Activated CD4-positive, alpha-beta T cell treated with anti-CD3 and anti-CD28 coated beads, Interleukin-10, Interleukin-2, amounts not matched to agents 100 ng/mL and 50 ng/mL, durations not matched to agents 16 hours and 8 hours (primary cell): ENCODE results near the gene COL5A2.

Experiments used
- DNase-seq: peaks from one replicate; pipeline ENCODE4 v3.0.0-alpha.2; 2020

COL5A2 gene

DNA sequence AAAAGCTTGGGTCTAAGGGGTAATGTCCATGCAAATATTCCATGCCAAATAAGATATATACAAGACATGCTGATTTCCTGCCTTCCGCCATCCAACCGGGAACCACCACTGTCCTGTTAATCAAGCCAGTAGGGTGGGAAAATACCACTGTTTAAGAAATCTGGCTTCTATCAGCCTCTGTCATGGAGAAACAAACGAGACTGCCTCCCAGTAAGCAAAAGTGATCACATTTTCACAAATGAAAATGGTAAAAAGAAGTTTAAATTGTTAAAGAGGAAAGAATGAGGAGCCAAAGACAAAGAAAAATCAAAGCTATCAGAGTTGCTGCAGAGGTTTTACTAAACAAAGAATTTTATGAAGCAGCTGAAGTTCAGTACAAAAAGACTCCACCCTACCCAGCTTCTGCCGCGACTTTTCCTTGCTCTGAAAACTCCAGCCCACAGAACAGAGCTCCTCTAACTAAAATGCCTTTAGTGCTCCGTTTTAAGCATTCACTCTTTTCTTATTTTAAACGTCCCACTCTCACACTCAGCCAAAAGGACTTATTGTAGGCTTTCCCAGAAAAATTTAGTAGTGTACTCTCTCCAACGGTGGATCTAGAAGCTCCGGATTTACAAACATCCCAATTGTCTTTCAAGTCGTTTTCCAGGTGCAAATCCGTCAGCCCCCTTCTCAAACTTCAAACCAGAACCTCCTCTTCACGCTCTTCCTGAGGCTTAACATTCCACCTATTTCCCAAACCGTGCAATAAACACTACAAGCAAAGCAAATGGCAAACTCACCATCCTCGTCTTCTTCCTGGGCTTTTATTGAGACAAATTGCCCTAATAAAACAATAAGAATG, 613 bp downstream of the COL5A2 start:
- no peak for DNase-seq

DNA sequence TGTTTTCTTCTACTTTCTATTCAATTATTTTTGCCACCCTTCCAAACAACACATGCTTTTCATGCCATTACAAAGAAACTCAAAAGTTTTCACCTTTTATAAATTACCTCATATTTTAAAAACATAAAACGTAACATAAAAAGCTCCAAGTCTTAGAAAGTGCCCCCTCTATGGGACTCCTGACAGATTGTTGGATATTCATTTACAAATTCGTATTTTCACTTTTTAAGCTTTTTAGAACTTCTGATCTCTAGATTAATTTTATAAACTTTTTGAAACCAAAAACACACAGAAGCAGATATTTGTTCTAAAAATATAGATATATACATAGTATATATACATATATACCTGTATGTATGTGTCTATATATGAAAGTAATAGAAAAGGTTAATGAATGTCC, 1.5 kb downstream of the COL5A2 start:
- DNase-seq, result no peak

DNA sequence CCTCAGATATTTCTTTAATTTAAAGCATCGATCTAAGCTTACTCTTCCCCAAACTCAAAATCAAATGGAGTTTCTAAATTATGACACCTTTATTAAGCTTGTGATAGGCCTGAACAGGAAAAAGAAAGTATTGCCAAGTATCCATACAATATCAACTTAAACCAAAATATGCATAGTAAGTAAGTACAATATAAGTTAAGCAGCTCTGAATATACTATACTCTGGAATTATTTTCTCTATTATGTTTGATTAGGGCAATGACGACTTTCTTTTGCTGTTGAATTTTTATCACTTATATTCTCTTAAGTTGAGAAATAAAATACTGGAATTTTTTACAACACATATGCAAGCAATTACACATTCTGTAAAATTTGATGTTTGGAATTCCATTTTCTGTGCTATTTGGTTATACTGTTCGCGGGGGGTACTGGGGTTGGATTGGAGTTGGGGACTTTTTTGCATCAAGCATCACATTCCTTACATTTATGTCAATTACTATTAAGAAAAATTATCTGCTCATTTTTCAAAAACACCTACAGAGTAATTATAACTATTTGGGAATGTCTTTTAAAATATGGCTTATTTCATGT, 2.2 kb downstream of the COL5A2 start:
- no peak for DNase-seq

DNA sequence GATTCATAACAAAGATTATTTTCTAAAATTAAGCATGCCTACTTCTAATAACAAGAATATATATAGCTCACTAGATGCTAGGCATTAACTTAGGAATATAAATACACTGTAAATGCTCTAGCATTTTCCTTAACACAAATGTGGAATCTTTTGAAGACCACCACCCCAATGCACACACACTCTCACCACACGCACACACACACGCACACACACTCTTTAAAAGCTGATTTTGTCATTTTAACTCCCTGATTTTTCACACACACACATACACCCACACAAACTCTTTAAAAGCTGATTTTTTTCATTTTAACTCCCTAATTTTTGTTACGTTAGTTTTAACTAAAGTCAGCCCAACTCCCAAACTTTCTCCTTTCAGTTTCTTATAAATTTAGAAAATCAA, 3.0 kb downstream of the COL5A2 start:
- no peak for DNase-seq

DNA sequence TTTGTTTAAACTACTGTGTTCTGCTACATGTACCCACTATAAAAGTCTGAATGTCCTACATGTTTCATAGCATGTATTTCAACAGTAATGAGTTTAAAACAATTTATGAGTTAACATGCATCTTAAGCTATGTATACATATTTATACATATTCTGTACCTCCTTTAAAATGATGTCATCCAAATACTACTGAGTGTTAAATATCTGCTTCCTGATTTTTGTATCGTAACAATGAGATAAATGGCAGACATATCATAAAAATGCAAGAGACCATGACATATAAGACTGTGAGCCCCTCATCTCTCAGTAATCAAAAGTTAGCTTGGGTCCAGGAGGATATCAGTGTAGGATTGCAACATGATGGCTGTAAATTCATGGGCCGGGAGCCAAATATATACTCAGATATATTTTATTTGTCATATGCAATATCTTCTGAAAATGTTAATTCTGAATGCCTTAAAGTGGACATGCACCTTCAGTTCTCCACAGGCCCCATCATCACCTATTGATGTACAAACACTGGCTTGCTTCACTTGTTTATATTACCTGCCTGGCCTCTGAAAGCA, 3.6 kb downstream of the COL5A2 start:
- no peak for DNase-seq

DNA sequence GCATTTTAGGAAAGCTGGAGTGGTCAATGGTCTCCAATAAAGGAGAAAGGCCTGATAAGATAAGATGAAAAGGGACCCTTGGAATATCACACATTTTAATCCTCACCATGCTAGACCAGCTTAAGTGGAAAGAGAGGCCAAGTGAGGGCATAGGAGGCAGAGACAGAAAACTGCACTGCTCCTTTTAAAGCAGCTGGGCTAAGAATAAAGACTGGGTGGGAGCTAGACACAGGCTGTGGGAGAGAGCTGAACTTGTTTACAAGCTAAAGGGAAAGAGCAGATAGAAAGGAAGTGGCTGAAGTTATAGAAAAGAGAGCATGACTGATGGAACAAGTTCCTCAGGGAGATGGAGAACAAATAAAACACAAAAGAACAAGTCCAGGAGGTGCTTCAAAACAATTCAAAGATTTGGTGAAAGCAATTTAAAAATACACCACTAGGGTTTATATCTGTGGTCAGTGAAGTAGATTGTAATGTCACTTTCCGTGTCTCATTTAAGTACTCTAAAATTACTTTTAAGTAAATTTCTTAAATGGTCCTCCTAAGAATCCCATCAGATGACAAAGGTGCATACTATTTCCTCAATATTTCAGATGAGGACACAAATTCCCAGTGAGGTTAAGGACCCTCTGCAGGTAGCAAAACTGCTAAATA, 7.5 kb downstream of the COL5A2 start:
- DNase-seq, result no peak

DNA sequence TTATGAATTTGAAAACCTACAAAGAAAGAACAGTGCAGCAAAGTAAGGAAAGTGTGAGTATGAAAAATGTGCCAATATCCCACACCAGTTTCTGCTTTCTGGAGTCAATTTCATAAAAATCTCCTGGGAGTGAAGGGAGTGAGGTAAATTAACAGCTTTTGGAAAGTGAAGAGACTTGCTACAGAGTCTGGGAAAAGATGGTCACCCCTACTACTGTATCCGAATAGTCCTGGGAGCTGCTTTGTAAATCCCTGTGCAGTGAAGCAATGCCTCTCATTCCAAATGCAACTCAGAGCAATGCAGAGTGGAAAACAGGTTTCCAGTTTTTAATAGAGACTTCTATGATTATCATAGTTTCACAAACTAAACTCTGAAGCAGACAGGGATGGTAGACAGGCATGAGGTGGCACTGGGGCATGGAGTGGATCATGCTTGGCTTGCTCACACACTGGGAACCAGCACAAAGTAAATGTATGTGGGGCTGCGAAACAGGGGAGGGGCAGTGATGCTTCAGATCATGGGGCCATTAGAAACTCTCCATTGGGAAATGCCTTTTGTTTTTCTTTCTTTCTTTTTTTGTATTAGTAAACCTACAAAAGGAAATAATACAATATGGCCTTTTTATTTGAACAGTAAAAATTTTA, 10.6 kb downstream of the COL5A2 start:
- no peak for DNase-seq

DNA sequence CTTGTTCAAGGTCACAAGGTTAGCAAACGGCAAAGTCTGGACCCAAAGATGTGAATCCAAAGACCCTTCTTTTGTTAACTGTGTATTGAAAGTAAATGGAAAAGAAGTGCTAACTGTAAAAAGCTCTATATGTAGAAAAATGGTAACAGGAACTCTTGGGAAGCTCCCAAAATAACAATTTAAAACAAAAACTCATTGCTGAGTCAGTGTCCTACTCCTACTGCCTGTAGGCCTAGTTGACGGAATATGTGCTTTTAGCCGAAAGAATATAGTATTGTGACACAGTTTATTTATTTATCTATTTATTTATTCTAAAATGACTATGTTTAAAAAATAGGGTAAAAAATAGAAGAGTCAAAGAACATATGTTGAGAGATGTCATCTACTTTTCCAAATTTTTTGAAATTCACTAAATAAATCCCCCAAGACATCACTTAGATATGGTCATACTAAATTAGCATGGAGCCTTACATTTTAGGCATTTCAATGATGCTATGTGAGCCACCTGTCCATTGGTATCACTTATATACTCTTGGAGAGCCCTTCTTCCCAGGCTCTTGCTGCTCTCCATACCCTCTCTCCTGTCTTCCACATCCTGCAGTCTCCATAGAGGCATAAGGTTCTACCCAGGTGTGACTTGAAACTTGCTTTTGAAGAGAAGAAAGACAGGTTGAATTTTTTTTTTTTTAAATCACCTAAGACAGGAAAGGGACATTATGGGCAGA, 13.7 kb downstream of the COL5A2 start:
- DNase-seq, result no peak

DNA sequence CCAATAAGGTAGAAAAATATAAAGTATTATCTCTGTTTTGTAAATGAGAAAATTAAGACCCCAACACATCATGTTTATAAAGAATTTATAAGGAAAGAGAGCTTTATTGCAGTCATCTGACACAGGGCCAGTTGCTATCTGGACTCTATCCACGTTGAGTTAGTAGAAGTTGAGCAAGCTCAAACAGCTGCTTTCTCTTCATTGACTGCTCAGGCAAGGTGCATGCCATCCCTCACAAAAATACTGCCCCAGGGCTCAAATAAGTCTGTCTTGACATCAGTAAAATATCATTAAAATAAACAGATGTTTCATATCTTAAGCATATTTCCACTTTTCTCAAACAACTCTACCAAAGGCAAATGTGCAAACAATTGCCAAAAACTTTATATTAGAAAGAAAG, 14.8 kb downstream of the COL5A2 start:
- DNase-seq, result no peak

DNA sequence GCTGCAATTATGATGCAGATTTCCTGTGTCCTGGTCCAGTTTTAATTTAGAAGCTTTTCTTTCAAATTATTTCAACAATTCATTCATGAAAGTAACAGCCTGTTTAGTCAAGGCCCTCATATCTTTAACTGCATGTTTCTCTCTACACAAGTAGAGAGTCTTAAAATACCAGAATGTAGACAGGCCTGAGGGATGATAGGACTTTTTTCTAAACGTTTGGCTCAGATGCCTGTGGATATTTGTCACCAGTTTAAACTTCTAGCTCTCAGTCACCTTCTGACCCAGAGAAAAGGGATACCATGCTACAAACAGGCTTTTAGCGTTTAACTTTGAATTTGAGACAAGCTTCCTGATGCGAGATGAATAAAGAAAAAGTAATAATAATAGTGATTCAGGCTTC, 15.7 kb downstream of the COL5A2 start:
- DNase-seq, result no peak

DNA sequence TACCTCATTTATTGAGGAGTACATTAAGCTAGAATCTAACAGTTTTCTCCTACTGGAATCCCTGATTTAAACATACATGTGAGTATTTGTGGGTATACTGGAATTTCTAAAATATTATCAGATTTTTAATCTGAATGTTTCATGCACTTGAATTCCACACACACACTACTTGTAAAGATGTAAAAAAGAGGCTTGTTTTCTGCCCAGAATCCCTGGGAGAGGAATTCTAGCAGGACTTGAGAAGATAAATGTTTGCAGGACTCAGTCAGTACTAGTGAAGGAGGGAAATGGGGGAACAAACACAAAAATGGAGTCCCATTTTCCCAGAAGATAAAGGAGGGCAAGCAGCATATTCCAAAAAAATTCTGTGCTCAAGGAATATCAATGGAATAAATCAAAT, 17.0 kb downstream of the COL5A2 start:
- DNase-seq, result no peak

DNA sequence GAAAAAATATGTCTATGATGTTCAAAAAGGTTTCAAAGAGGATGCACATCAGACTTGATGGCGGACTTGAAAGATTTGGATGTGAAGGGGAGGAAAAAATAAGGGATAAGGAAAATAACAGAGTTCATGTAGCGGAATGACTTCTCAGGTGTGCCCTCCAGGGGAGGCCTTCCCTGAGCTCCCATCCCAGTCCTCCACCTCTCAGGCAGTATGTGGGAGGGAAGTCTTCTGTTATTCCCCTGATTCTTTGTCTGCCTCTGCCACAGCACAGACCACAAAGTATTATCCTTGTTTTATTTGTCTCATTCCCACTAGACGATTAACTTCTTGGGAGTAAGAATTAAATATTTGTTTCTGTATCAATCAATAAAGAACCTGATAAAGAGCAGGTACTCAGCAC, 17.7 kb downstream of the COL5A2 start:
- no peak for DNase-seq

DNA sequence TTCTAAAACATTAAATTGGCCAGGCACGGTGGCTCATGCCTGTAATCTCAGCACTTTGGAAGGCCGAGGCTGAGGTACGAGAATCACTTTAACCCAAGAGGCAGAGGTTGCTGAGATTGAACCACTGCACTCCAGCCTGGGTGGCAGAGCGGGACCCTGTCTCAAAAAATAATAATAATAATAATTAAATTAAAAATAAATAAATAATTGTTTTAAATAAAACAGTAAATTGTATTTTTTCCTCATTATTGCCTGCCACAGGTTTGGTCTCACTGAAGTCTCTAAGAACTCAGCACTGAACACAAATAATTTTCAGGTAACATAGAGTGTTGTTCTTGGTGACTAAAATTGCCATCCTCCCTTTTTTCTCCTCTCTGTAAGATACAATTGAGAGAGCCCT, 19.8 kb downstream of the COL5A2 start:
- no peak for DNase-seq

DNA sequence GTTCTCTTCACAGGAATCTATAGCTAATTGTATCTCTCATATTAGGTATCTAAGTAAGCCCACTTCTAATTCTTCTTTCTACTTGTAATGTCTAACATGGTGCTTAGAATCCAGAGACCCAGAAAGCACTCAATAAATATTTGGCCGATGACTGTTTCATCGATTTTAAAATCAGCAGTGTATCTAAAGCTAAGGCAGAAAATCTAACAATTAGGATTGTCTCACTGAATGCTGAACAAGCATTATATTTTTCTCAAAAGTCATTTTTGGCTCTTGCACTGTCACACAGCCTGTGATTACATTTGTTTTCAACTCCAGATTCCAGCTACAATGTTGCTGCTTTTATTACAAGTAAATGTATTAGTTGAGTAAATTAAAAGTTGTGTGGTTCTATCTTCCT, 20.3 kb downstream of the COL5A2 start:
- DNase-seq, result no peak

DNA sequence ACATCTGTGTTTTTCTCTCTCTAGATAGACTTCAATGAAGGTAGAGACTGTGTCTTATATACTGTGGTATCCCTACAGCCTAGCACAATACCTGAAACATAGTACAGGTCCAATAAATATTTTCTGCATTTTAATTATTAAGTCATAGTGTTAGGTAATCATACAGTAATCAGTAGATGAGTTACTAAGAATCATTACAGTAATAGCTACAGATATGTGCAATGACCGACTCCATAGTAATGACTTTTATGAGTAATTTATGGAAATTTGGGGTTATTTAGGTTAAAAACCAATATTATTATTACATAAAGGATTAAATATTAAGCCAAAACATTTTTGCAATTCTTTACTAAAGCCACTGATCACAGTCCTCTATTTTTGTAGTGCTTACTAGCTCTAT, 21.6 kb downstream of the COL5A2 start:
- no peak for DNase-seq

DNA sequence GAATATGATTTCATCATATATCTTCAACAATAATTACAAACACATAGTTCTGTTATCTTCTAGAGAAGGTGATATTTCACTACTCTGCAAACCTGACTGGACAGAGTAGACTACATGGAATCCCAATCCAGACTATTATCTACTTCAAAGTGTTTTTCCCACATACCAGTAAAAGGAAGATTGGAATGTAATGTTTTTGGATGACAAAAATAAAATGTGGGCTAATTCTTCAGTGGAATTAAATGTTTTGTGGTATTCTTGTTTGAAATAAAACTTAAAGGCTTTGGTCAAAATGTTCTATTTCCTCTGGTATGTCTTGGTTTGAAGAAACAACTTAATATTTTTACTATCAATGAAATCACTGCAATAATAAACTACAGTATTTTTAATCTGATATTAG, 22.1 kb downstream of the COL5A2 start:
- no peak for DNase-seq

DNA sequence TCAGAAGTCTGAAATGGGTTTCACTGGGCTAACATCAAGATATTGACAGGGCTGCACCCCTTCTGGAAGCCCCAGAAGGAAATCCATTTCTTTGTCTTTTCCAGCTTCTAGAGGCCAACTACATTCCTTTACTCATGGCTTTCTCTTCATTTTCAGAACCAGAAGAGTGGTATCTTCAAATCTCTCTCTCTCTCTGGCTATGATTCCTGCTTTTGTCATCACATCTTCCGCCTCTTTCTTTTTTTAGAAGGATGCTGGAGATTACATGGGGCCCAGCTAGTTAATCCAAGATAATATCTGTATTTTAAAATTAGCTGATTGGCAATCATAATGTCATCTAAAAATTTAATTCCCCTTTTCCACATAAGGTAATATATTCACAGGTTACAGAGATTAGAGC, 23.8 kb downstream of the COL5A2 start:
- DNase-seq, result no peak

DNA sequence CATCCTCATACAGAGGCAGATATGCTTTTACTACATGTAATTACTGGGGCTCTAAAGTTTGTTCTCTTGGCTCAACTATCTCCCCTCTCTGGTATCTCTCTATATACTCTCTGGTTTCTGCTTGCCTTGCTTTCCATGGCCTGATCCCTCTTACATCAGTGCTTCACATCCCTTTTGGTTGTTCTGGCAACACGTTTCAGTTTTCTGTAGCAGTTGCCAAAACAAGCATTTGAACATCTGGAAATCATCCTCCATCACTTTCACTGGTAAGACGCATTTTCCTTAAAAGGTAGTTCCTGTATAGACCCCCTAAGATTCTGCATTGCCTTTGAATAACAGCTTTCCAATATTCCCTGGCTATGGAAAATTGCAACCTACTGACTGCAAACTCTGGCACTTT, 25.9 kb downstream of the COL5A2 start:
- DNase-seq, result no peak

DNA sequence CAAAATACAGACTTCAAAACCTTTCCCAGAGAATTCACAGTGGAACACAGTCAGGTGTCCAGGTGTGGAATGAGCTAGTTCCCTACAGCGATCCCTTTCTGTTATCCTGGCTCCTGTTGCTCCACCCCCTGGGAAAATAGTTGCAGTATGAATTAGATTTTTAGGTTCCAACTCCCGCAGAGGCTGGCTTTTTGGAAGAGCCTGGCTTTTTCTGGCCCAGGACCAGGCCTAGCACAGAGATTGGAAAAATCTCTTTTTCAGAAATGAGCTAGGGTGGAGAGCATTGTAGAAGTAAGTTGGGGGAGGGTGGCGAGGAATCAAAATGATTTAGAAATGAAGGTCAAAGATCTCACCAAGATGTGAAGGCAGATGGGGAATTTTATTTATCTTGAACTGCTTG, 27.1 kb downstream of the COL5A2 start:
- no peak for DNase-seq

DNA sequence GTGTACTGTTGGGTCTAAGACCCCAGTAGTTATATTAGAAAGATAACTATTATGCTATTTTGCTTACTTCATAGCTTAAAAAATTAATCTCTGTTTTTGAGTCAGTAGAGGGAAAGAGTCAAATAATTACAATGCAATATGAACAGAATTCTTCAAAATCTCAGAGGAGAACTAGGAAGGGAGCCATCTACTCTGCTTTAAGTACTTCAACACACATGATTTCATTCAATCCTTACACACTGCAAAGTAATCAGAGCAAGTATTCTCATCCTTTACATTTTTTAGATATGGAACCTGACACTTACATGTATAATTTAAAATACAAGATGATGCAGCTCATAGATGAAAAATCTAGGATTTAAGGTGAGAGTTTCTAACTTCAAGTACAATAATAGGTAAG, 27.7 kb downstream of the COL5A2 start:
- DNase-seq, result no peak

DNA sequence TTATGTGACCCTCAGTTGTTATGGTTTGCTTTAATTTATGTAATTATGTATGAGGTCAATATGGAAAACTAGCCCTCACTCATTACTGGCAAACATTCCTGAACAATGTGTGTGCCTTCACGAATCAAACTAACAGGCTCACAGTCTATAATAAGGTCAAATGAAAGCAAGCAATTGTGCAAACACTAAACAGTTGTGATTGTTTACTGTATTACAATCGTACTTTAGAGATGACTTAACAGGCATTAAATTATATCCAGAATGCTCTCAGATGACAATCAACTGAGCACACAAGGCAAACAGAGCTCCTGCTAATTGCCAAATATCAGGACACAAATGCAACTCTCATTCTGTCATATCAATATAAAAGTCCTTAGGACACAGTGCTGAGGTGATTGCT, 29.5 kb downstream of the COL5A2 start:
- no peak for DNase-seq

DNA sequence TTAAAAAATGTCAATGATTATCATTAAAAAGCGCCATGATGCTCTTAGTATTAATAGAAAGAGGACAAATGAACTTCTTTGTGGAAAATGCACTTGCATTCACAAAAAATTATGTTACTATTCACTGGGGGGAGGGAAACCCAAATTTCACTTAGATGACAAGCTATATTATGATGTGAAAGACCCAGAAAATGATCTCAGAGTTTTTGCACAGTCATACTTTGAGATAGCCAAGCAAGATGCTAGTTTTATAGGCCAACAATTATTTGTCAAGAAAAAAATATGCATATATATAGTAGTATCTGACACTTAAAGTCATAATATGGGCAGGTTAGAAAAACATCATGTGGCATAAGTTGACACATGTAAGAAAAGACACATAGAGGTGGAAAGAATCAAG, 31.6 kb downstream of the COL5A2 start:
- no peak for DNase-seq

DNA sequence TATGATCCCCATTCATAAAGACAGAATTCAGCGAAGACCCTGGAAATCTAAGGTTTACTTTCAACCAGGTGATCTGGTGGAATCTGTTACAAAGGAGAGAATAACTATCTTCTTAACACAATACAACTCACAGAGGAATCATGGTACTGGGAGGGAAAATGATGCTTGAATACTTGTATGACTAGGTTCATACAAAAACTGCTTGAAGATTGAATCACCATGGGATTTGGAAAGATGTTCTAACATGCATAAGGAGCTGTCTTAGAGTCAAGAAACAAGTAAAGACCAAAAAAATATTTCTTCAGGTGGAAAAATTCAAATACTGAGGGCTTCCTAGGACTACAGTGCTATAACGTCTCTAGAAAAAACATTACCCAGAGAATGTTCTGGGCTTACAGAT, 32.2 kb downstream of the COL5A2 start:
- DNase-seq, result no peak
